HepG2 (cell line): ENCODE data around the gene ZFHX3. TPM values are rescaled to one million over a fixed set of nuclear protein-coding genes. Genes with fewer than 3 reads are reported as not detected.

Source experiments
- ADNP ChIP-seq: sonication (generic); formaldehyde crosslinking; IDR thresholded peaks from 2 replicates; pipeline ENCODE4 v1.4.0; 2020; ENCODE audit warnings: missing genetic modification reagents
- DDIT3 ChIP-seq: sonication (generic); formaldehyde crosslinking; IDR thresholded peaks from 2 replicates; pipeline ENCODE4 v1.4.0; 2020; ENCODE audit warnings: mild to moderate bottlenecking, missing genetic modification reagents
- FOSL2 ChIP-seq: sonication (generic); formaldehyde crosslinking; IDR thresholded peaks from 2 replicates; pipeline ENCODE4 v1.4.0; 2020; ENCODE audit warnings: missing genetic modification reagents
- MXI1 ChIP-seq: IDR thresholded peaks from 3 replicates; pipeline ENCODE4 v1.6.1; 2012; ENCODE audit warnings: low read depth, low read length, inconsistent platforms, borderline replicate concordance
- PATZ1 ChIP-seq: sonication (generic); formaldehyde crosslinking; IDR thresholded peaks from 2 replicates; pipeline ENCODE4 v1.4.0; 2020; ENCODE audit warnings: missing genetic modification reagents
- SALL1 ChIP-seq: sonication (generic); formaldehyde crosslinking; IDR thresholded peaks from 2 replicates; pipeline ENCODE4 v1.8.0; 2022; ENCODE audit warnings: mild to moderate bottlenecking, missing genetic modification reagents
- ZBTB2 ChIP-seq: sonication (generic); formaldehyde crosslinking; IDR thresholded peaks from 2 replicates; pipeline ENCODE4 v1.8.0; 2022; ENCODE audit warnings: low read depth, missing genetic modification reagents
- ZNF30 ChIP-seq: sonication (generic); formaldehyde crosslinking; IDR thresholded peaks from 2 replicates; pipeline ENCODE4 v1.5.0; 2020; ENCODE audit warnings: mild to moderate bottlenecking, missing genetic modification reagents
- ZNF317 ChIP-seq: sonication (generic); formaldehyde crosslinking; IDR thresholded peaks from 2 replicates; pipeline ENCODE4 v1.5.0; 2020; ENCODE audit warnings: mild to moderate bottlenecking, missing genetic modification reagents
- ZNF432 ChIP-seq: sonication (generic); formaldehyde crosslinking; IDR thresholded peaks from 2 replicates; pipeline ENCODE4 v1.5.0; 2020; ENCODE audit warnings: missing genetic modification reagents, mild to moderate bottlenecking, borderline replicate concordance
- ZNF556 ChIP-seq: sonication (generic); formaldehyde crosslinking; IDR thresholded peaks from 2 replicates; pipeline ENCODE4 v1.4.0; 2020; ENCODE audit warnings: mild to moderate bottlenecking, missing genetic modification reagents, borderline replicate concordance
- ZNF576 ChIP-seq: sonication (generic); formaldehyde crosslinking; IDR thresholded peaks from 2 replicates; pipeline ENCODE4 v1.4.0; 2020; ENCODE audit warnings: mild to moderate bottlenecking, missing genetic modification reagents
- polyA plus RNA-seq, 8 experiments: library from polyadenylated mRNA; depleted of rRNA in 3 of 8; stranded (reverse) in 7 of 8; unstranded in 1 of 8; fragments of >200 nt; fragmentation: Illumina TruSeq in 4 of 8; extraction: Trizol in 4 of 8; gene quantifications; 2 replicates each; pipeline versions ENCODE4 v1.2.1 to v1.2.3, GENCODE V29; 2011 to 2016; ENCODE audit warnings: low read depth in 4 of 8, missing spikeins in 1 of 8, mixed read lengths in 1 of 8; ENCODE audit not compliant: insufficient read depth in 1 of 8
- total RNA-seq, 5 experiments: library from RNA; depleted of rRNA; stranded (reverse); fragments of >200 nt; fragmentation: Illumina TruSeq; extraction: Trizol; gene quantifications; 2 replicates each; pipeline ENCODE4 v1.2.3, GENCODE V29; 2016; ENCODE audit warnings: low read depth in 1 of 5

Gene ZFHX3
- total and polyA plus RNA-seq, 2 of the 13 experiments (the other 11 are each of a cell fraction or from before 2014, with no cell fraction given): 5.0 to 6.0 TPM

- TF ChIP-seq DDIT3 (CRISPR knock-in tag) (no peak), ZNF576 (CRISPR knock-in tag) (no peak), PATZ1 (CRISPR knock-in tag) (0 out of 2 replicates have a peak, but pooled peaks have one; percentile 41), ZNF30 (CRISPR knock-in tag) (no peak), ZBTB2 (CRISPR knock-in tag) (no peak), ADNP (no peak), ZNF317 (peak; percentile 56; the same call in 1 of the 2 replicates), ZNF432 (no peak), FOSL2 (CRISPR knock-in tag) (0 out of 2 replicates have a peak, but pooled peaks have one; percentile 7), ZNF556 (CRISPR knock-in tag) (peak; percentile 40; the same call in 1 of the 2 replicates), MXI1 (no peak), SALL1 (peak; percentile 48)
- TF ChIP-seq, all 625 proteins: peak for 78
Measured at GRCh38 chr16:72996291-72997062, 51.5 kb downstream of the ZFHX3 start (continued).
